Adrenal gland (tissue), 12 donors: ENCODE measurements around the gene HYAL2. TPM values are rescaled to one million over a fixed set of nuclear protein-coding genes. Genes with fewer than 3 reads are reported as not detected.

Experiments
- DNase-seq, 7 donors: peaks; one replicate each; pipeline ENCODE4 v3.0.0-alpha.2; 2019 to 2020
- H3K27ac ChIP-seq, 5 donors: fragments of 200-600 bp; sonication (generic) in 4 of 5; 1 replicate in 3 of 5; 2 replicates in 2 of 5; pipeline versions ENCODE4 v1.5.1 to v1.8.0; 2016 to 2020; ENCODE audit warnings: mild to moderate bottlenecking in 1 of 5
- H3K27me3 ChIP-seq: fragments of 200-600 bp; 2 replicates; pipeline ENCODE4 v1.8.0; 2021
- H3K36me3 ChIP-seq, 2 donors: fragments of 200-600 bp; replicated peaks in 1 of 2; 1 replicate in 1 of 2; 2 replicates in 1 of 2; pipeline versions ENCODE4 v1.5.1 to v1.8.0; 2018 to 2022
- H3K4me1 ChIP-seq, 2 donors: fragments of 200-600 bp; replicated peaks in 1 of 2; 1 replicate in 1 of 2; 2 replicates in 1 of 2; pipeline versions ENCODE4 v1.5.1 to v1.8.0; 2018 to 2021
- H3K4me3 ChIP-seq, 4 donors: fragments of 200-600 bp; sonication (generic) in 3 of 4; one replicate each; pipeline ENCODE4 v1.5.1; 2016 to 2018
- H3K9me3 ChIP-seq, 3 donors: fragments of 200-600 bp; sonication (generic) in 1 of 3; replicated peaks in 1 of 3; 1 replicate in 2 of 3; 2 replicates in 1 of 3; pipeline versions ENCODE4 v1.5.1 to v1.8.0; 2016 to 2021
- POLR2A ChIP-seq, 2 donors: fragments of 450-650 bp; IDR thresholded peaks; one replicate each; pipeline ENCODE4 v1.6.1; 2017; ENCODE audit warnings: antibody characterized with exemption in 2 of 2, mild to moderate bottlenecking in 2 of 2, moderate library complexity in 1 of 2
- WGBS, 4 donors: extraction: QIAGEN DNeasy Blood & Tissue Kit in 2 of 4; methylation state at CpG; one replicate each; pipeline versions ENCODE4 v1.1.5 to v1.1.7; 2013 to 2017; 5-methylcytosine and 5-hydroxymethylcytosine counted together
- intact Hi-C, 2 donors: fragments of 100-400 bp; cut with DNase I; formaldehyde crosslinking; loops; one replicate each; pipeline versions ENCODE4 v1.14.1 to v1.15.0; 2022 to 2023
- polyA plus RNA-seq, 3 donors: library from polyadenylated mRNA; stranded (reverse); fragments of 200-250 nt in 2 of 3; fragments of 350-450 nt in 1 of 3; fragmentation: Illumina TruSeq in 1 of 3; extraction: RNeasy Lipid Tissue Mini Kit (QIAGEN cat#74804) in 1 of 3; gene quantifications; one replicate each; pipeline ENCODE4 v1.2.3, GENCODE V29; 2013 to 2014
- total RNA-seq, 9 donors: library from RNA; depleted of rRNA in 4 of 9; stranded (reverse); fragments of >200 nt in 4 of 9; fragments of 120-200 nt in 1 of 9; fragmentation: NEBNext Ultra II Directional in 1 of 9; extraction: Animal tissue kit (Norgen Biotek cat#: 25700) in 1 of 9; gene quantifications; one replicate each; pipeline versions ENCODE4 v1.1.0 to v1.2.4, GENCODE V29; 2013 to 2023
- TF ChIP-seq, protein P1 (sequence below), 6 experiments: fragments of 450-650 bp in 4 of 6; fragments of 200-600 bp in 2 of 6; sonication (generic) in 1 of 6; IDR thresholded peaks; 1 replicate in 5 of 6; 2 replicates in 1 of 6; pipeline versions ENCODE4 v1.5.1 to v1.8.0; 2016 to 2021; ENCODE audit warnings: antibody characterized with exemption in 6 of 6, mild to moderate bottlenecking in 2 of 6, moderate library complexity in 1 of 6
- donor health status: healthy with polysubstance abuse.
- donor health status: Bipolar disorder and iron deficiency.
- donor health status: DM: yes; HTN: yes; CAD: no.
- donor health status: DM: no; HTN: no; CAD: no.
- donor health status: DM: no; HTN: no; CAD: no.
- donor health status: DM: yes; HTN: yes; CAD: no.

HYAL2 gene
- total and polyA plus RNA-seq, 12 donors = 28.0 to 186 (median 99.8) TPM

DNA sequence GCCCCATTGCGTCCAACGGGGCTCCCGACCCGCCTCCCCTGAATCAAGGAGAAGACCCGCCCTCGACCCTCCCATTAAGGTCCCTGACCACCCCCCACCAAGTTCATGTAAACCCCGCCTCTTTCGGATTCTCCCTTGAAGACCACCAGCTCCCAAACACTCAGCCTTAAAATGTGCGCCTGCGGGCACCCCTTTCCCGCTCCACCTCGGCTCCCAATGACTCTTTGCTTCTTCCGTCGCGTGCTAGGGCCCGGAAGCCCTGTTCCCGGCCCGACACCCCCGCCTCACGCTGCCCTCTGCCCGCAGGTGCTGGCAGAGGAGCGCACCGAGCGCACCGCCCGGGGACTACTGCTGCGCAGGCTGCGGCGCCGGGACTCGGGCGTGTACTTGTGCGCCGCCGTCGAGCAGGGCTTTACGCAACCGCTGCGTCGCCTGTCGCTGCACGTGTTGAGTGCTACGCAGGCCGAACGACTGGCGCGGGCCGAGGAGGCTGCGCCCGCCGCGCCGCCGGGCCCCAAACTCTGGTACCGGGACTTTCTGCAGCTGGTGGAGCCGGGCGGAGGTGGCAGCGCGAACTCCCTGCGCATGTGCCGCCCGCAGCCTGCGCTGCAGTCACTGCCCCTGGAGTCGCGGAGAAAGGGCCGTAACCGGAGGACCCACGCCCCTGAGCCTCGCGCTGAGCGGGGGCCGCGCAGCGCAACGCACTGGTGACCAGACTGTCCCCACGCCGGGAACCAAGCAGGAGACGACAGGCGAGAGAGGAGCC, 46.4 kb downstream of the HYAL2 start:
- H3K27ac ChIP-seq = no peak overlapping the region
- peak in 1 of 7 donors; percentile 21 for DNase-seq
- peaks cover 4% of the 10 kb centered on the region for H3K27me3 ChIP-seq
- intact Hi-C loops = loop anchor here in 1 of 2 donors (5.0 to 10.0 kb wide), 2 partner anchors 84 to 151 kb away; partner anchors contain the start of gene GNAT1
- 50 to 56% (median 53%) methylated on average over 24 to 79 of the region's 79 CpGs for WGBS, 4 donors
- peaks cover 0 to 33% of the 10 kb centered on the region in 2 donors for H3K36me3 ChIP-seq
- H3K4me1 ChIP-seq = peaks cover 16 to 38% of the 10 kb centered on the region in 2 donors
- TF ChIP-seq, protein P1, sequence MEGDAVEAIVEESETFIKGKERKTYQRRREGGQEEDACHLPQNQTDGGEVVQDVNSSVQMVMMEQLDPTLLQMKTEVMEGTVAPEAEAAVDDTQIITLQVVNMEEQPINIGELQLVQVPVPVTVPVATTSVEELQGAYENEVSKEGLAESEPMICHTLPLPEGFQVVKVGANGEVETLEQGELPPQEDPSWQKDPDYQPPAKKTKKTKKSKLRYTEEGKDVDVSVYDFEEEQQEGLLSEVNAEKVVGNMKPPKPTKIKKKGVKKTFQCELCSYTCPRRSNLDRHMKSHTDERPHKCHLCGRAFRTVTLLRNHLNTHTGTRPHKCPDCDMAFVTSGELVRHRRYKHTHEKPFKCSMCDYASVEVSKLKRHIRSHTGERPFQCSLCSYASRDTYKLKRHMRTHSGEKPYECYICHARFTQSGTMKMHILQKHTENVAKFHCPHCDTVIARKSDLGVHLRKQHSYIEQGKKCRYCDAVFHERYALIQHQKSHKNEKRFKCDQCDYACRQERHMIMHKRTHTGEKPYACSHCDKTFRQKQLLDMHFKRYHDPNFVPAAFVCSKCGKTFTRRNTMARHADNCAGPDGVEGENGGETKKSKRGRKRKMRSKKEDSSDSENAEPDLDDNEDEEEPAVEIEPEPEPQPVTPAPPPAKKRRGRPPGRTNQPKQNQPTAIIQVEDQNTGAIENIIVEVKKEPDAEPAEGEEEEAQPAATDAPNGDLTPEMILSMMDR (IDR thresholded peaks at IDR 0.05) = no peak
- TF ChIP-seq POLR2A (IDR thresholded peaks at IDR 0.05) = no peak
- H3K9me3 ChIP-seq = no peaks in the 10 kb centered on the region
- H3K4me3 ChIP-seq = no peak overlapping the region

DNA sequence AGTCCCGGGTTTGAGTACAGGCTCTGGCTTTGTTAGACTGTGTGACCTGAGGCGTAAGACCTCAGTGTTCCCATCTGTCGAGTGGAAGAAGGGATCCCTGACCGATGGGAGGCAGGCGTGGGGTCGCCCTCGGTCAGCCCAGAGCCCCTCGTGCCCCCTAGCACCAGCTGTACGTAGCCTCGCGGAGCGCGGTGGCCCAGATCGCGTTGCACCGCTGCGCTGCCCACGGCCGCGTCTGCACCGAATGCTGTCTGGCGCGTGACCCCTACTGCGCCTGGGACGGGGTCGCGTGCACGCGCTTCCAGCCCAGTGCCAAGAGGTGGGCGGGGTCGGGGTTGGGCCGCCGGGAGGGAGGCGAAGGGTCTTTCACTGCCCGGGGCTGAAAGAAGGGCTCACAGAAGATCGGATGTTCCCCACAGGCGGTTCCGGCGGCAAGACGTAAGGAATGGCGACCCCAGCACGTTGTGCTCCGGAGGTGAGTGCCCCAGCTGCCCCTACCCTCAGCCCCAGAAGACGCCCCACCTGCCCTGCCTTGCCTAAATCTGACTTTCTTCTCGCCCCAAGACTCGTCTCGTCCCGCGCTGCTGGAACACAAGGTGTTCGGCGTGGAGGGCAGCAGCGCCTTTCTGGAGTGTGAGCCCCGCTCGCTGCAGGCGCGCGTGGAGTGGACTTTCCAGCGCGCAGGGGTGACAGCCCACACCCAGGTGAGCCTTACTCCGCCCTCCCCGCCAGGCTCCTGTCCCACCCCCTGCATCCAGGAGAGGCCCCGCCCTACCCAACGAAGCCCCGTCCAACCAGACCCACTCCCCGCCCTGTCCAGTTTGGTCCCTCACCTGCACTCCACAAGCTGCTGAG, 47.2 kb downstream of the HYAL2 start:
- Histone ChIP-seq H3K9me3 (no peaks in the 10 kb centered on the region), H3K27me3 (peaks cover 4% of the 10 kb centered on the region), H3K36me3 (peaks cover 0 to 33% of the 10 kb centered on the region in 2 donors), H3K4me1 (peaks cover 23 to 40% of the 10 kb centered on the region in 2 donors), H3K27ac (no peak overlapping the region), H3K4me3 (no peak overlapping the region)
- intact Hi-C loops = loop anchor here in 1 of 2 donors (5.0 to 10.0 kb wide), 2 partner anchors 83 to 151 kb away; partner anchors contain the start of gene GNAT1
- 48 to 67% (median 54%) methylated on average over 30 to 65 of the region's 65 CpGs for WGBS, 4 donors
- peak in 1 of 7 donors; percentile 34 for DNase-seq
- no peak for TF ChIP-seq POLR2A (IDR thresholded peaks at IDR 0.05)
- TF ChIP-seq, protein P1 (IDR thresholded peaks at IDR 0.05) = no peak

DNA sequence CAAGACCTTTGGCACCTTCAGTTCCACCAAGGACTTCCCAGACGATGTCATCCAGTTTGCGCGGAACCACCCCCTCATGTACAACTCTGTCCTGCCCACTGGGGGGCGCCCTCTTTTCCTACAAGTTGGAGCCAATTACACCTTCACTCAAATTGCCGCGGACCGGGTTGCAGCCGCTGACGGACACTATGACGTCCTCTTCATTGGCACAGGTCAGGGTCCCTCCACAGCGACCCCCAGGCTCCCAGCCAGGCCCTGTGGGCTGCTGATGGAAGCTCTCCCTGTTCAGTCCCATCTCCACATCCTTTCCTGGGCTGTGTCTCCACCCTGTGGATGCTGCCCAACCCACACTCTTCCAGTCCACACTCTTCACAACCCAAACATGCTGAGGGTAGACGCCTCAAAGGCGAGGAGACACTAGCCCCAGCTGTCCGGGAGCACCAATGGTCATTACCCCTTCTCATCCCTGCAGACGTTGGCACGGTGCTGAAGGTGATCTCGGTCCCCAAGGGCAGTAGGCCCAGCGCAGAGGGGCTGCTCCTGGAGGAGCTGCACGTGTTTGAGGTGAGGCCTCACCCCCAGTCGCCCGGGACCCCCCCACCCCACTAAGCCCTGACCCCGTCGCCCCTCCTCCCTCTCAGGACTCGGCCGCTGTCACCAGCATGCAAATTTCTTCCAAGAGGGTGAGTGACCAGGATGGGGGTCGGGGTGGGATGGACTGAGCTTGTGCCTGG, 48.0 kb downstream of the HYAL2 start:
- Histone ChIP-seq H3K4me1 (peaks cover 31 to 40% of the 10 kb centered on the region in 2 donors), H3K9me3 (no peaks in the 10 kb centered on the region), H3K36me3 (peaks cover 0 to 33% of the 10 kb centered on the region in 2 donors), H3K27ac (peak overlapping the region in 3 of 5 donors; percentile 47 to 58 (median 47)), H3K4me3 (no peak overlapping the region), H3K27me3 (peaks cover 4% of the 10 kb centered on the region)
- WGBS, 4 donors = 26 to 29% (median 26%) methylated on average over 12 to 26 of the region's 26 CpGs
- DNase-seq = peak in 6 of 7 donors; percentile 72 to 89 (median 84)
- no peak for TF ChIP-seq POLR2A (IDR thresholded peaks at IDR 0.05)
- TF ChIP-seq, protein P1 (IDR thresholded peaks at IDR 0.05) = peak; percentile 62 to 81 (median 74)
- intact Hi-C loops = loop anchor here (5.0 to 10.0 kb wide), 5 partner anchors 42 to 150 kb away; partner anchors contain the start of genes GNAT1 (in 1 of the 2) and HYAL2 (in 1 of the 2)
